ENCODE measurements around the gene PDZD4.

The PDZD4 gene

DNA sequence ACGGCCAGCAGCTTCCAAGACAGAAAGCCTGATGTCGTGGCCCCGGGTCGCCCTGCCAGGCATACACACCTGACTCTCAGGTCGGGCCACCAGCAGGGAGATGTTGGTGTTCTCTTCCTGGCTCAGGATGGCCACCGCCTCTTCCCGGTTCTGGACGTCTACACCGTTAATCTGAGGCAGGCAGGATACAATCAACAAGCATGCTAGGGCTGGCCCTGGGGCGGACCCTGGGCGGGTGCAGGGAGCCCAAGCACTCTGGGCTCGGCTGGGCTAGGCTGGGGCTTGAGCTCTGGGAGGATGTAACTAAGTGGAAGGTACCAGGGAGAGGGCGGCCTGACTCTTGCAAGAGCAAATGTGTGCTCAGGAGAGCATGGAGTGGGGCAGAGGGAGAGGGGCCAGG is 24.9 kb downstream of the PDZD4 start:
- DNase-seq = no peak

DNA sequence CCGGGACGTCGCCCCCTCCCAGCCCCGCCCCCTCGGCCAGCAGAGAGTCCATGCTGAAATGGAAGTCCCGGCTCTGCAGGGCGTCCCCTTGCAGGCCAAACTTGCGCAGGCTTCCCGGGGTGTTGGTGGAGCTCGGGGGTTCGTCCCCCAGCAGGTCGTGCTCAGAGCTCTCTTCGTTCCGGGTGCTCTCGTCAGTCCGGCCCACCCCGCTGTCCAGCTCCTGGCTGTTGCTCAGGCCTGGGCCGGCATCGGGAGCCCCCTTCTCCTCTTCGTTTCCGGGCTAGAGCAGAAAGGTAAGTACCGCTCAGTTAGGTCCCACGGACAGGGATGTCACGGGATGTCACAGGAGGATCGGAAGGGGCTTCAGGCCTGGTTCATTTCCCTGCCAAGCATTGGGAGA is 25.7 kb downstream of the PDZD4 start:
- no peak for DNase-seq

- no peak for DNase-seq
Observed at GRCh38 chrX:153804100-153804595, 26.2 kb downstream of the PDZD4 start.

- DNase-seq = no peak
Observed at GRCh38 chrX:153803211-153804099, 26.9 kb downstream of the PDZD4 start.

DNA sequence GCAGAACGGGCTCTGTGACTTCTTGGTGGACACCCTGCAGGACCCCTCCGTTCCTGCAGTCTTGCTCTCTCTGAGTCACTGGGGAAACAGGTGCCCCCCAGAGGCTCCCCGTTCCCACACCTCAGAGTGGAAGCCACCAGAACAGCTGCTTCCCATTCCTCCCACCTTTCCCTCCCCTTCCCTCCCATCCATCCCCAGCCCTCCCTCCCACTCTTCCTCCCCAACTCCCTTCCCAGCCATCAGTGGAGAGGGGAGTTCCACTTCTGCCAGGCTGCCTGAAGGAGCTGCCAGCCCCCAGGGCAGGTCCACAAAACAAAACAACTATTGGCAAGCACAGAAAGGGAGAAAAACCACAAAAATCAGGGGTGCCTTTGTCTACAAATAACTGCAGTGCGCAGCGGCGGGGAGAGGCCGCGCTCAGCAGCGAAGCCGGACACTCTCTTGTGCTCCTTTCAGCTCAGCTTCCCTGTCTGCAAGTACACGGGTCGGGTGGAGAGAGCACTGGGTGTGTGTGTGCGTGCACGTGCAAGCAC is 27.8 kb downstream of the PDZD4 start:
- DNase-seq = no peak

- DNase-seq = no peak
Observed at GRCh38 chrX:153801669-153802068, 28.7 kb downstream of the PDZD4 start.

- DNase-seq = no peak
Observed at GRCh38 chrX:153800746-153801145, 29.6 kb downstream of the PDZD4 start.

GRCh38 chrX:153800177-153800722 is 30.1 kb downstream of the PDZD4 start:
- DNase-seq = no peak

DNA sequence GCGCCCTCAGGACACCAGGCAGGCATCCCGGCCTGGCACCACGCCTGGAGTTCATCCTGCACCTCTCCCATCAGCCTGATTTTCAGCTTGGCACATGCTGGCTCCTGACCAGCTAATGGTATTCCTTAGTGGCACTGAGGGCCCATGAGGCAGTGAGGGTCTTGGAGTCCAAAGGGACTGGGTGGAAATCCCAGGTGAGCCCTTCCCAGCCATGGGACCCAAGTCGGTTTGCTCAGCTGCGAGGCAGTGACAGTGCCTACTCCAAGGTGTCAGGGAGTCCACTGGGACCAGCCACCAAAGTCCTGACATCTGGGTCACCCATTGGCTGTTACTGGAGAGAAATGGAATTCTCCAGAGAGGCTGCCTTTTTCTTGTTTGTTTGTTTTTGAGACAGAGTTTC is 31.0 kb downstream of the PDZD4 start:
- DNase-seq = no peak

GRCh38 chrX:153797415-153798015 is 32.8 kb downstream of the PDZD4 start:
- DNase-seq = no peak

- no peak for DNase-seq
Observed at GRCh38 chrX:153794897-153795816, 35.2 kb downstream of the PDZD4 start.

DNA sequence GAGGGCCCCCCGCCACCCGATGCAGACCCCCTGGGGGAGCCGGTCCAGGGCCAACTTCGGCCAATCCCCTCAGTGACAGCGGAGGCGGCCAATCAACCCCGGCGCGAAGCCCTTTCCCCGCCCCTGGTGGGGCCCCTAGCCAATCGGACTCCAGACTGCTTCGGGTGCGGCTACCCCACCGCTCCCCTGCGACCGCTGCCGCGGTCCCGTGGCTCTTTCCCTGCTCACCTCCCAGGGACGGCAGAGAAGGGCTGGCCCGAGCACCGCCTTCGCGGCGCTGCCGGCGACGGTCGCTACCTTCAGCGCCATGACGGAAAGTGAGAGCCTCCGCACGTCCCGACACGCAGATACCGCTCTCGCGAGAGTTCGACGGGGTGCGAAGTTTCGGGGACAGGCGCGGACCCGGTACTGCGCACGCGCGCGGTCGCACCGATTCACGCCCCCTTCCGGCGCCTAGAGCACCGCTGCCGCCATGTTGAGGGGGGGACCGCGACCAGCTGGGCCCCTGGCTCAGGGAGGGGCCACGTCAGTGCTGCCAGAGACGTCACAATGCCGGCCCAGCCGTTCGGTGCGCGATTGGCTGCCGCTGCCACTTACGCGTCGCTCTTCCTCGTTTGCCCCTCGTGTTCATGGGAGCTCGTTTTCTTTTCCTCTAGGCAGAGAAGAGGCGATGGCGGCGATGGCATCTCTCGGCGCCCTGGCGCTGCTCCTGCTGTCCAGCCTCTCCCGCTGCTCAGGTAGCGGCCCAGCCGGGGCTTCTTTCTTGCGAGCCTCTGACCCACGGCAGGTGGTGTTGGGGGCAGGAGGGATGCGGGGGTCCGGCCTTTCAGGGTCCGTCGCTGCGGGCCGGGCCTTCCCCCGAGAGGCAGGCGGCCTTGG is 36.1 kb downstream of the PDZD4 start, which contains the start of the genes IDH3G and SSR4:
IDH3G (minus strand) TSS at position 358 of the 879 bp plus-strand sequence; CDS start at position 309, 49 bp downstream.
SSR4 (plus strand) TSS at position 651 of the 879 bp plus-strand sequence; CDS start at position 671, 20 bp downstream.
- peak; percentile 92 for DNase-seq

DNA sequence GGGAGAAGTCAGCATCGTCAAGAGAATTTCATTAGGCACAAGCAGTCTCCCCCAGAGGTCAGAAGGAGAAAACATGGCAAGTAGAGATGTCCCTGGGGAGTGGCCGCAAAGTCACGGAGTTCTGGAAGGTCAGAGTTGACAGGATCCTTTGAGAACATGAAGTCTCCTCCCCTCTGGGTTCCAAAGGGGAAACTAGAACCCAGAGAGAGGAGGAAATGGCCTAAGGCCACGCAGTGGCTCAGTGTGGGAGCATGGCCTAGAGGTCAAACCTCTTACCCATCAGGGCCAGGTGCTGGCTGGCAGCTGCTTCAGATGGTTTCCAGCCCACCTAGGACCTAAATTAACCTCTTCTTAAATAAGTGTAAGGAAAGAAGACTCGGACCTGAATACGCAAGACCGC is 37.1 kb downstream of the PDZD4 start:
- no peak for DNase-seq

GRCh38 chrX:153792368-153792767 is 38.0 kb downstream of the PDZD4 start:
- DNase-seq = no peak

DNA sequence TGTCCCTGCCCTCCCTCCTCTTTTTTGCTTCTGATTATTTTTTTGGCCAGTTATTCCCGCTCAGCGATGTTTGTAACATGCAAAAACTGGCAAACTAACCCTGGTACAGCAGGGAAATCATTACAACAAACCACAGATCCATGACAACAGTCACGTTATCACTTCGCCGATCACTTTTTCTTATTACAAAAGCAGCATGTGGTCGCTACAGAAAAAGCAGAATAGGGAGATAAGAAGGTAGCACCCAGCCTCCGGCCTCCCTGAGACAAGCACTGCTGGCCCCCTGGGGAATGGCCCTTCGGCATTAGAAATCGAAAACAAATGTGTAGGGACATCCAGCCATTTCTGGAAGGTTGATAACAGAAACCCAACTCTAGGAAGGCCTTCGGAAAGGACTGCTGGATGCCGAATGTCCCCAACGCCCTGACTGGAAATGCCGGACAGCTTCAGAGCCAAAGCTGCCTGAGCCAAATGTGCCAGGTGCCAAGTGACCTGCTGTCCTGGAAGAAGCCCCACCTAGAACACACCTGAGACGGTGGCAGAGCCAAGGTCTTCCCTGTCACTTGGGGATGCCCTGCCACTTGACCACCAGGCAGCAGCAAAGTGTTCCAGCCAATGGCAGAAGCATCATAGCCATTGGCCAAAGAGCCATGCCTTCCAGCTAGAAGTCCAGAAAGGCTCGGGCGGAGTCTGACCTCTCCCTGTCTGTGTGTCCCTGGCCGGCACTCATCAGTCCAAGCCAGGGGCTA is 39.1 kb downstream of the PDZD4 start:
- no peak for DNase-seq

GRCh38 chrX:153789654-153790053 is 40.7 kb downstream of the PDZD4 start:
- no peak for DNase-seq

- DNase-seq = no peak
Observed at GRCh38 chrX:153786669-153787068, 43.7 kb downstream of the PDZD4 start.

DNA sequence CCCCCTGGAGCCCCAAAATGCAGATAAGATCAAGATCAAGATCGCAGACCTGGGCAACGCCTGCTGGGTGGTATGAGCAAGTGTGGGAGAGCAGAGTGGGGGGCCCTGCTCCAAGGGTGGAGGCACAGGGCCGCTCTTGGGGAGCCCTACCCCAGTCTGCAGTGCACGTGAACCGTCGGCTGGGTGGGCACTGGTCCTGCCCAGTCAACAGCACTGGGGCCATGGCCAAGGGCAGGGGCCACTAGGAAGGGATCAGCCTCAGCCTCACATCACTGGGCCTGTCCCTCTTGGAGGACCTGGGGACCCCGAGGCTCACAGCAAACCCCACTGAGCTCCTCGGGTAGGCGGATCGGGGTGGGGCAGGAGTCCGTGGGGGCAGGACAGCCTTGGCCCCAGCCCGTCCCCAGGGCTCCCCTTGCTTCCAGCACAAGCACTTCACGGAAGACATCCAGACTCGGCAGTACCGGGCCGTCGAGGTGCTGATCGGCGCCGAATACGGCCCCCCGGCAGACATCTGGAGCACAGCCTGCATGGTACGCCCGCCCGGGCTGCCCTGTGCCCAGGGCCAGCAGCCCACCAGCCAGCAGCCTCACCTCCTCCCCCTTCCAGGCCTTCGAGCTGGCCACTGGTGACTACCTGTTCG is 45.9 kb downstream of the PDZD4 start:
- no peak for DNase-seq

- no peak for DNase-seq
Observed at GRCh38 chrX:153783378-153784013, 46.8 kb downstream of the PDZD4 start.

All from activated T-cell treated with anti-CD3 and anti-CD28 coated beads, Interleukin-2, amount 50 U/mL, for 1 hour (primary cell).